Tibial nerve (tissue), 4 donors: ENCODE measurements around the gene PARP14.

Experiments used
- CTCF ChIP-seq, 5 experiments: fragments of 200-600 bp in 3 of 5; fragments of 450-650 bp in 2 of 5; sonication (generic) in 3 of 5; IDR thresholded peaks; one replicate each; pipeline ENCODE4 v1.5.1; 2016 to 2019; ENCODE audit warnings: antibody characterized with exemption in 5 of 5, mild to moderate bottlenecking in 3 of 5, moderate library complexity in 2 of 5
- EP300 ChIP-seq, 2 donors: sonication (generic); formaldehyde crosslinking; IDR thresholded peaks; one replicate each; pipeline ENCODE4 v1.6.1; 2017; ENCODE audit warnings: antibody characterized with exemption in 2 of 2, mild to moderate bottlenecking in 1 of 2
- POLR2A ChIP-seq, 2 donors: fragments of 450-650 bp; IDR thresholded peaks; one replicate each; pipeline ENCODE4 v1.6.1; 2017; ENCODE audit warnings: antibody characterized with exemption in 2 of 2, mild to moderate bottlenecking in 2 of 2, moderate library complexity in 2 of 2

GRCh38 chr3:122772827-122773226, 92.2 kb downstream of the PARP14 start:
- TF ChIP-seq POLR2A (IDR thresholded peaks at IDR 0.05) = no peak
- TF ChIP-seq CTCF (IDR thresholded peaks at IDR 0.05) = no peak
- TF ChIP-seq EP300 (IDR thresholded peaks at IDR 0.05) = no peak
